Measurements from ENCODE around the gene SLC12A3.

Gene SLC12A3

GRCh38 chr16:56864960-56865359, at the start of gene SLC12A3:
TSS of gene SLC12A3 (plus strand) at chr16:56865207. CDS start at chr16:56865236, 29 bp downstream.
- no peak for DNase-seq (ENCODE audit: low read depth)

DNA sequence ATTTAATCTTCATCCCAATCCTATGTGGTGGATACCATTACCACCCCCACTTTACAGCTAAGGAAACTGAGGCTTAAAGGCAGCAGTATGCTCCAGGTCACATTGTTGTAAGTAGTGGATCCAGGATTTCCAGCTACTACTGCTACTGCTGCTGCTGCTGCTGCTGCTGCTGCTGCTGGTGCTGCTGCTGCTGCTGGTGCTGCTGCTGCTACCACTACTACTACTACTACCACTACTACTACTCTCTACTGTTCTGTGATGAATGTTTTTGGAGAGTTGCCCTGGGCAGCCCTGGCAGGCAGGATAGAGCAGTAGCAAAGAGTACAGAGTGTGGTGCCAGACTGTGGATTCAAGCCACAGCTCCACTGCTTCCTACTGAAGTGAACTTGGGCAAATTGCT, 49.3 kb upstream of the SLC12A3 start:
- DNase-seq (ENCODE audit: low read depth) = no peak

DNA sequence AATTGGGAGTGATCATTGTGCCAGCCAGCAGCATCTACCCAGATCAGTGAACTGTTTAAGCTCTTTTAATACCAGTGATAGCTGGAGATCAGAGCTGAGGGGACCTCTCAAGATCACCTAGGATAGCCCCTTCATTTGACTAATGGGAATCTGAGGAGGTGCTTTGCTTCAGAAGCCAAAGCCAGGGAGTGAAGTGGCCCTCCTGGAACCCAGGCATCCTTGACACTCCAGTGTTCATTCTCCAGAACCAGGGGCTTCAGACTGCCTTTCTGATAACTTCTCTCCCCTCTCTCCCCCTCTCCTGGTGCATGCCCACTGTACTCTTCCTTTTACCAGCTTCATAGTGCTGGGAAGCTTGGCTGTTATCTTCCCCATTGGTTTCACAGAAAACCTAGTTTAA, 48.0 kb upstream of the SLC12A3 start:
- no peak for DNase-seq (ENCODE audit: low read depth)

- no peak for DNase-seq (ENCODE audit: low read depth)
These were observed 47.1 kb upstream of the SLC12A3 start for GRCh38 chr16:56817938-56818337.

DNA sequence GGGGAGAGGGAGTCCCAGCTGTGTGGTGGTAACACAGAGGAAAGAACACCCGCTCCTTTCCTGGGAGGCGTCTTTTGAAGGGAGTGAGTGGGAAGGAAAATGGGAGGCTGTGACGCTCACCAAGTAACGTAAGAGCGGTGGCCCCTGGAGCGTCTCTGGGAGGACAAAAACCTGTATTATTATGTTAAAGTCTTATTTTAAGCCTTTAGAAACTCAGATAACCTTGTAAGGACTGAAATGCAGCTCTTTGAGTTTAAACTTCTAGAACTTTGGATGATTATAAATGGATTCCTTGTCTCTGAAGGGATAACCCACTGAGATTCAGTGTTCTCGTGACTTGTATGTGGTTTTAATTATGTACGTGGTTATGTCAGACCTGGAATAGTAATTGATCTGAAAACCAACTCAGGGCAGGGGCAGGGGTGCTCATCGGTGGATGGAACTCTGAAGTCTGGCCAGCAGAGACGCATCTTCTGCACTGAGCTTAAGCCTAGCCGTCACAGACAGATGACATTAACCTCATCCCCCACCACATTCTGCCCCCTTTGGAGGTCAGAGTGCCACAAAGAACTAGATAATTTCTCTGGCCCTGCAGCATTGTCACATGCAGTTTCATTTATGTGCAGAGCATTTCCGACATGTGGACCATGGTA, 41.8 kb upstream of the SLC12A3 start:
- no peak for DNase-seq (ENCODE audit: low read depth)

GRCh38 chr16:56824331-56824730, 40.7 kb upstream of the SLC12A3 start:
- DNase-seq (ENCODE audit: low read depth) = no peak

DNA sequence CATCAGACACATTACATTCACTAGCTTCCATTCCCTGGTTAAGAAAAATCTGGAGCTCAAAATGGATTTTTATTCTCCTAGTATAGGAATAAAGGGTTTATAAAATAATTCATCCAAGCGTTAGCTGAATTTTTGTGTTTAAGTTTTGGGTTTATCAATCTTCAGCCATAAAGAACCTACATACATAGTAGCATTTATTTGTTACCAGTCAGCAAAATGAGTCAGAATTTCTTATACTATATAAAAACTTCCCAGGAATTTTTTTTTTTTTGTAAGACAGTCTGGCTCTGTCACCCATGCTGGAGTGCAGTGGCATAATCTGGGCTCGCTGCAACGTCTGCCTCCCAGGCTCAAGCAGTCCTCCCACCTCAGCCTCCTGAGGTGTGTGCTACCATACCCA, 40.2 kb upstream of the SLC12A3 start:
- DNase-seq (ENCODE audit: low read depth) = no peak

DNA sequence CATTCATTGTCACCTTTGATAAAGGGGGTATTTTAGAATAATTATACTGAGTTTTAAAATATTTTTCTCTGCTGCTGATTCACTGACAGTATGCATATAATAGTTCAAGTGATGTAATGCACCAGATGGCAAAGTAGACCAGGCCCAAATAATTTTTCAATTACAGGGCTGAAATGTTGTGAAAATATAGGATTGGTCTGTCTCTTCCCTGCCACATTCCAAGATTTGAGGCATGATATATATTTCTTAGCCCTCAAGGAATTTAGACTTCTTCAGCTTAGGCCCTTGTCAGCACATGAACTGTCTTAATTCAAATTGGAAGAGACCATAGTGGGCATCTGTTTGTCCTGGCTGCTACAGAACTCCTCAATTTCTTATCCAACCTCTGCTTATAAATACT, 39.2 kb upstream of the SLC12A3 start:
- DNase-seq (ENCODE audit: low read depth) = no peak

DNA sequence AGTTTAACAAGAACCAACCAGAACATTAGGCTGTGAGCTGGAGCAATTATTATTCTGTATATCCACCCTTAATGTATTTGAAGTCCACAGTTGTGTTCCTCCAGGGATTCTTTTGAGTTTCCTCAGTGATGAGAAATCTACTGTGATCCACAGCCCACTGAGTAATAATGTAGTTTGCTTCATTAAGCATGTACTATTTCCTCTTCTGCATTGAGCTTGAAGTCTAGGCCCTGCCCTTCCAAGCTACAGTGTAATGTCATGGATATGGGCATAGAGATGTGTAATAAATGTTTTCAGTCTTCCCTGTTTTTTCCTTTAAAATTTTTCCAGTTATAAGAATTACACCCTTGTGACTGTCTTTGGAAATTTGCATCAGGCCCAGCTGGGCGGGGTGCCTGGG, 36.4 kb upstream of the SLC12A3 start:
- DNase-seq (ENCODE audit: low read depth) = no peak

DNA sequence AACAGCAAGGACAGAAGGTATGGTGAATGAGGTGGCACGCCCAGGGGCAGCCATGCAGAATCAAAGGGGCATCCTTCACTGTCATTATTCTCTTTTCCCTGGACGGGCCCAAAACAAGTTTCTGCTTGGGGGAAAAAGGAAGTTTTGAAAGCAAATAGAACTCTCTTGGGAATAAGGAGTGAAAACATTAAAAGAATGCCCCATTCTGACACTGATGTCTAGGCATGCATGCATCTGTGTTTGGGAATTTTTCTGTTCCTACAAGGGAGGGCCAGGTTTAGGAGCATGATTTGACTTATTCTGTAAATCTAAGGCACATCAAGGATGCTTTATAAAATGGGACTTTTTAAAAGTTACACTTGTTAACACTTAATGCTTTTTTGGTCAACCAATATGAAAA, 34.3 kb upstream of the SLC12A3 start:
- DNase-seq (ENCODE audit: low read depth) = no peak

DNA sequence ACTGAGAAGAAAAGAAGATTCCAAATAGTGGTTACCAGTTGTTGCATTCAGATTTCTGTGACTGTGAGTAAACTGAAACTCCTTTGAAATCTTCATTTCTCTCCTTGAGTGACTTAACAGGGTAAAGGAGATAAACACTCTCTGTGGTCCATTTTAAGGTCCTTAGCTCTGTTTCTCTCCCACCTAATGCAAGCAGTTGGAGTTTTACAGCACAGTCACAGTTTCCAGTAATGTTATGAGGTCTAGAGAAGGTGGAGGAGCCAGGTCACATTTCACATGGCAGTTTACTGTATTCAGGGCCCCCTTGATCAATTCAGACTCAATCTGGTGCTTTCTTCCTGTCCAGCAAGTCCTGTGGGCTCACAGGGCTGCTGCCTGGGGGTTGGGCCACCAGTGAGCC, 32.2 kb upstream of the SLC12A3 start:
- no peak for DNase-seq (ENCODE audit: low read depth)

GRCh38 chr16:56833243-56833970, 31.6 kb upstream of the SLC12A3 start:
- DNase-seq (ENCODE audit: low read depth) = no peak

DNA sequence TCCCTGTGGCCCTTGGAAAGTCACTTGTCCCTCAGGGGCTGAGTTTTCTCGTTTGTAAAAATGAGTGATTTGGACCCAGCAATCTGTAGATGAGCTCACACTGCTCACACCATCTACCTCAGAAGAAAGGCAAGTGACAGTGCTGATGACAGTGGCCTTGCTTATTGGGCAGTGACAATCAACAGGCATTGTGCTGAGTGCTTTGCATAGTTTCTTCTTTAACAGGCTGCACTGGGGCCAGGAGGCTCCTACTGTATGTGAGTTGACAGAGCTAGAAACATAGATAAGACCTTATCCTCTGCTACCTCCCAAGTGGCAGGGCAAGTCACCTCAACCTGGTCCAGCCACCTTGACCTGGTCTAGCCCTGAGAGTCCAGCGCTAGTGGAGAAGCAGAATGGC, 29.7 kb upstream of the SLC12A3 start:
- DNase-seq (ENCODE audit: low read depth) = no peak

DNA sequence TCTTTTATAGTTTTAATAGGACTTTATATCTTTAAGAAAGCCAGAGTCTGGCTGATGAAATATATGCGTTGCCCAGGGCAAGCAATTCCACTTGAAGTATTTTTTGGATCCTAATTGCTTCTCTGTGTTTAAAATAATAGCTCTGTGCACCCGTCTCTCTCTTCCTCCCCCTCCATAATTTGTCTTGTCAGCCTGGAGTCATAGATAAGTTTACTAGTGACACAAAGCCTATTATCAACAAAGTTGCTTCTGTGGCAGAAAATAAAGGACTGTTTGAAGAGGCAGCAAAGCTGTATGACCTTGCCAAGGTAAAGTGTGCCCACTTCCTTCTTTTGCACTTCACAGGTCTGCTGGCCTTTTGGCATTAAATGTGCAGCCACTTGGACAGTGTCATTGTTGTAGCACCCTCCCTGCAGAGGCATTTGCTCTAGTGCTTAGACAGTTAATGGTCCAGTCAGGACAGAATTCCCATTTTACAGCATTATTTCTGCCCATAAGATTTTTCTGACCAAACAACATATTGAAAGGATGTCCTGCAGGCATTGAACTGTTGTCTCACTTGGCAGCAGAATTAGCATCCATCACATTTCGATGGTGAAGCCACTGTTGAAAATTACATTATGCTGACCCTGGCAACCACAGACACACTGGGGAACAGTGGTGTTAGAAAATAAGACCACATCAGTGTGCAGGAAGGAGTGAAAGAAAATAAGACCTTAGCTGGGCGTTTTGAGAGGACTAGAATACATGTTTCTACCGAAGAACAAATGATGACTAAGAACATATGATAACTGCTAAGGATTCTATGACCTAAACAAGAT, 28.4 kb upstream of the SLC12A3 start:
- DNase-seq (ENCODE audit: low read depth) = no peak

- no peak for DNase-seq (ENCODE audit: low read depth)
These were observed 26.2 kb upstream of the SLC12A3 start for GRCh38 chr16:56838622-56839337.

DNA sequence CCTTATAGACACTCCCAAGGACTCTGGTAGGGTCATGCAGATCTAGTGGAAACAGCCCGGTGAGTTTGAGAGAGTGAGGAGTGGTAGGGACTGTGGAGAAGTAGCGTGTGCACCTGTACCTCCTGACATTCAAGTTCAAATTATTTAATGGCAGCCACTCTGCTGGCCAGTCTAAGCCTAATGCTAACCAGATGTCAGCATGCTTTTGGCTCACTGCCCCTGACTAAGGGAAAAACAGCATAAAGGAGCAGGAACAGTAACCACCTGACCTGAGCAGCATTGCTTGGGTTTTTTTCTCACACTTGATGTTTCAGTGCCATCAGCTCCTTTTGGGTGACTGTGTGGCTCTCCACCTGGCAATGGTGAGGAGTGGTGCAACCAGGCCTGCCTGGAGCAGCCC, 23.8 kb upstream of the SLC12A3 start:
- DNase-seq (ENCODE audit: low read depth) = no peak

GRCh38 chr16:56841659-56842058, 23.3 kb upstream of the SLC12A3 start:
- no peak for DNase-seq (ENCODE audit: low read depth)

DNA sequence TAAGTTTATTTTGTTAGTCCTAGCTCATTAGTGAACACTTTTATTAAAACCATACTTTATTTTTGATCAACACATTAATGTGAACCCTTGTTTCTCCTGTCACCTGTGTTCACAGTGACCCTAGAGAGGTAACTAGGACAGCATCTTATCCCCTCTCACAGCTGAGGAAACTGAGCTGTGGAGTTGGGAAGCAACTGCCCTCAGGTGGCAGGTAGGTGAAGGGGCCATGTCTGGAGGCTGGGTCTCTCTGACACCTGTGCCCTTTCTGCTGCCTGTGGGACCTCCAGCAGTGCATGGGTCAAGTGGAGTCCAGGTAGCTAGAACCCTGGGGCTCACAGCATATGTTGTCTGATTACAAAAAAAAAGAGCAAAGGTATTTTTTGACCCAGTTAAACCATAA, 22.9 kb upstream of the SLC12A3 start:
- no peak for DNase-seq (ENCODE audit: low read depth)

- no peak for DNase-seq (ENCODE audit: low read depth)
These were observed 21.0 kb upstream of the SLC12A3 start for GRCh38 chr16:56844056-56844455.

DNA sequence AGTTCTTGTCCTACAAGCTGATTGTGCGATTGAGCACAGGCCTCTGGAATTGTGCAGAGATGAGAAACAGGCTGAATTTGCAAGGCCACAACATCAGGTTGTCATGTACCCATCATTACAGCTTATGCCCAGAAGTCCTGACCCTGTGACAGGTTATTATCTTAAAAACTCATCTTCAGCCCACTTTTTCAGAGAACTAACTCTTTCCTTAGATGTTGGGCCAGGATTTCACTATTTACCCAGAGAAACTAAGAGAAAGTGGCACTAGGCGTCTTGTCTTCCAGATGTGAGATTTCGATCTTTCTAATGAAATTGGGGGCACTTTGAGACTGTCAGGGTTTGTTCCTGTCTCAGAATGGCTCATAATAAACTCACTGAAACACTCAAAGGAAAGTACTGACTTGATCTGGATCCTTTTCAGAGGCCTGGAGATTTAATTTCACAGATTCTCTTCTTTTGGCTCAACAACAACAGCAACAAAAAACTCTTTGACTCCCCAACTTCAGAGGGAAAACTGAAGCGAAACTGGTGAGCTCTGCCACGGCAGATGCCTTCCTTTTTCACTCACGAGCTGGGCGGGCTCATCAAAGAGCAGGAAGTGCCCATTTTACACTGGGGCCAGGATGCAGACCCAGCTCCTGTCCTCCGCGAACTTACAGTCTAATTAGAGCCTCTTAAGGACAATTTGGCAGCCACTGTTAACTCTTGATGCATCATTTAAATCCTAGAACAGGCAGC, 17.7 kb upstream of the SLC12A3 start:
- DNase-seq (ENCODE audit: low read depth) = no peak

DNA sequence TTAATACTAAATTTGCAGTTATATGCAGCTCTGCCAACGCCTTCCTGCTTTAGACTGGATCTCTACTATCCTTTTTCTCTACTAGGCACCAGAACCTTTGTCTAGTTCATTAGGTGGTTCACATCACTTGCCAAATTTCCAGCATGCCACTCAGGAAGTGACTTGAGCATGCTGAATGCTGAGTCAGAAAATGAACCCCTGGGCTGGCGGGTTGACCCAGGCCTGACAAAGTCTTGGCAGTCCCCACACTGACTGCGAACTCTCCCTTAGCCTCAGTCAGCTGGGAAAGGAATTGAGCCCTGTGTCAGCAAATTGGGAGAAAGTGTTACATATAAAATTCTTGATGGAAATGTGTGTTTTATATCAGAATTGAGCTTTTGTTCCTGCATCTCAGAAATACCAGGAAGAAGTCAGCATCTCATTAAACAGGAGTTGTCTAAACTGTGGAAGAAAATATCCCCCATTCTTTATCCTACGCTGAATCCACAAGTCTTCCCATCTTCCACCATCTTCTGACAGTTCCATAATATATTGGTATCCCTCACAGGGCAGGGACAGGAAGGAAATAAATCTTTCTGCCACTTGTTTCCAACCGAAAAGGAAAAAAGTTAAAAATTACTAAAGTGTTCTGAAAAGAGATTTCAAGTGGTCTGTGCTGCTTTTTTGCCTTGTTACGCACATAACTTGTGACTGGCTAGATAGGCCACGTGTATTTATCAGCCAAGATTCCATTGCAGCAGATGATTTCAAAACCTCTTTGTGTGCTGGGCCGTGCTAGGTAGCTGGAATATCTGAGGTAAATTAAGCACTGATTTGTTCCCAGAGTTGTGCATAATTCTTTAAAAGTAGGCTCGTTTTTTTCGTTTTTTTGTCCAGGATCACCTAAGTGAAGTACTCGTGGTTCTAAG, 16.7 kb upstream of the SLC12A3 start:
- DNase-seq (ENCODE audit: low read depth) = no peak
